Measurements from ENCODE around the gene UBAC1. TPM values are rescaled to one million over a fixed set of nuclear protein-coding genes. Genes with fewer than 3 reads are reported as not detected.
"Not testable (repeated sequence)": the region's sequence is repeated elsewhere in the genome, so short reads cannot be mapped to it uniquely, and the experiment has no call there.

The UBAC1 gene
- total and polyA plus RNA-seq, 2 donors = 24.6 to 59.8 TPM

DNA sequence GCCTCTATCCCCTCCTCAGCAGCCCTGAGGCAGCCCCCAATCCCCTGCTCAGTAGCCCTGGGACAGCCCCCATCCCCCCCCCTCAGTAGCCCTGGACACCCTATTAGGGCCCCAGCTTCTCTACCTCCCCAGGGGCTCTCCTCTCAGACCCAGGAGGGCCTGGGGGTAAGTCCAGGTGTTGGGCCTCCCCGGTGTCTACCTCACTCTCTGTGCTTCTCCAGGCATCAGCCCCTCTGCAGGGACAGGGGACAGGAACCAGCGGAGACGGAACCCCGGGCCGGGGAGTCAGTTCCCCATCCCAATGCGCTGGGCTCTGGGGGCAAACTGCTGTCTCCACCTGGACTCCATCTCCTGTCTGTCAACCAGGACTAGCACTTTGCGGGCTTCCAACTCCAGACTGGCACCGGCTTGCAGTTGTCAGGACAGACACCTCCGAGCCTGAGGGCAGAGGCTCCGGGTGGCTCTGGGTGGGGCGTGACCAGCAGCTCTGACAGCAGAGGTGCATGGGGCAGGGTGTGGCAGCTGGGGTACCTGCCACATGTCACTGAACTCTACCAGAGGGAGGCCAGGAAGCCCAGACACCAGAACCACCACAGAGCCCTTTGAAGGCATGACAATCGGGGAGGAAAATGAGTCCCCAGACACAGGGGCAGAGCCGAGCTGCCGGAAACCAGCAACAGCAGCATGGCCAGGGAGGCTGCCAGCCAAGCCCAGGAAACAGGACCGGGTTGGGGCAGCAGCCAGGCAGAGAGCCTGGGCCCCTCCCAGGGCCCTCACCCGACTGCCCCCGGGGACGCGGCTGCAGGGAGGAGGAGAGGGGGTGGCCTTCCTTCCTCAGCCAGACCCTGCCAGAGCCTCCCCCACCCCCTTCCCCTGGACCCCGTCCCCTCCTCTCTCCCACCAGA is 17.7 kb upstream of the UBAC1 start:
- WGBS = 49% methylated on average over 20 of the region's 20 CpGs

DNA sequence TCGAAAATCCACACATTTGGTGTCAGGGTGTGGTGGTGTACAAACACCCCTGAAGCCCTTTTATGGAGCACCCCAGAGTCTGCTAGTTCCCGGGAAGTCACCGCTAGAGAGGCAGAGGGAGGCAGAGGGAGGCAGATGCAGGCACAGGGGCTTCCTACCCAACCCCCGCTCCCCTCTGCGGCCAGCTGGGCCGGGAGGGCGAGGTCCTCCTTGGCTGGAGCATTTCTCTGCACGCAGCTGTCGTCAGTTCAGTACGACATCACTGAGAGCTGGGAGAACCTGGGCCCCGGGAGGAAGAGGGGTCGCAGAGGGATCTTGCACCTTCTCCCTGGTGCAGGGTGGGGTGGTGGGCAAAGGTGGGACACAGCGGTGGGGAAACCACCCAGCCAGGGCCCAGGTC is 15.8 kb upstream of the UBAC1 start:
- Histone ChIP-seq H3K4me1 (ENCODE audit: insufficient read depth) (peaks cover 2% of the 10 kb centered on the region), H3K27ac (ENCODE audit: low read depth) (no peak overlapping the region), H3K4me3 (ENCODE audit: low read depth, low read length) (no peak overlapping the region), H3K36me3 (ENCODE audit: insufficient read depth) (no peaks in the 10 kb centered on the region)
- no peak for DNase-seq (ENCODE audit: extremely low spot score)
- 45% methylated on average over 13 of the region's 13 CpGs for WGBS

More for the DNA sequence above, 17.7 kb upstream of the UBAC1 start:
- Histone ChIP-seq H3K4me3 (ENCODE audit: low read depth, low read length) (no peak overlapping the region), H3K36me3 (ENCODE audit: insufficient read depth) (no peaks in the 10 kb centered on the region), H3K27ac (ENCODE audit: low read depth) (no peak overlapping the region), H3K4me1 (ENCODE audit: insufficient read depth) (peaks cover 2% of the 10 kb centered on the region)
- DNase-seq (ENCODE audit: extremely low spot score) = no peak

DNA sequence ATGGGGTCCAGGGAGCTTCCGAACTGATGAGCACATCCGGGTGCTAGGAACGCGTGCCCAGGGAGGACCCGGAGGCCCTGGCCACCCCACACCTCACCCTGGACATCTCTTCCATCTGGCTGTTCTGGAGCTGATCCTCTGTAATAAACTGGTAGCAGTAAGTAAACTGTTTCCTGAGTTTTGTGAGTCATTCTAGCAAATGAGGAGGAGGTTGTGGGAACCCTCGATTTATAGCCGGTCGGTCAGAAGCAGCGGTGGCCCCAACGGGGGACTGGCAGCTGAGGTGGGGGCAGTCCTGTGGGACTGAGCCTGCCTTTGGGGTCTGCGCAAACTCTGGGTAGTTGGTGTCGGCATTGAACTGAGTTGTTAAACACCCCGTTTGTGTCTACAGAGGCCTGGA is 15.4 kb upstream of the UBAC1 start:
- 56% methylated on average over 13 of the region's 13 CpGs for WGBS
- H3K36me3 ChIP-seq (ENCODE audit: insufficient read depth) = no peaks in the 10 kb centered on the region
- H3K4me1 ChIP-seq (ENCODE audit: insufficient read depth) = peaks cover 2% of the 10 kb centered on the region
- no peak overlapping the region for H3K27ac ChIP-seq (ENCODE audit: low read depth)
- DNase-seq (ENCODE audit: extremely low spot score) = no peak
- H3K4me3 ChIP-seq (ENCODE audit: low read depth, low read length) = no peak overlapping the region

DNA sequence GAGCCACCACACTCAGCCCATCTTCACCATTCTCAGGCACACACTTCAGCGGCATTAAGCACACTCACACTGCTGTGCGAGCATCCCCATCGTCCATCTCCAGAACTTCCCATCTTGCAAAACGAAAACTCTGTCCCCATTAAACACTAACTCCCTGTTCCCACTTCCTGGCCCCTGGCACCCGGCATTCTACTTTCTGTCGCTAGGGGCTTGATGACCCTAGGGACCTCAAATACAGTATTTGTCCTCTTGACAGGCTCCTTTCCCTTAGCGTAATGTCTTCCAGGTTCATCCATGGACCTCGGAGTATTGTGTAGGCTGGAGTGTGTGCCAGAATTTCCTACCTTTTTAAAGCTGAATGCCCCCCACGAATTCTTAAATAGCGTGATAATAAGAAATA is 14.7 kb upstream of the UBAC1 start:
- no peak for DNase-seq (ENCODE audit: extremely low spot score)
- H3K27ac ChIP-seq (ENCODE audit: low read depth) = no peak overlapping the region
- WGBS = 89% methylated on average over 10 of the region's 10 CpGs
- H3K4me3 ChIP-seq (ENCODE audit: low read depth, low read length) = no peak overlapping the region
- H3K36me3 ChIP-seq (ENCODE audit: insufficient read depth) = no peaks in the 10 kb centered on the region
- peaks cover 2% of the 10 kb centered on the region for H3K4me1 ChIP-seq (ENCODE audit: insufficient read depth)

DNA sequence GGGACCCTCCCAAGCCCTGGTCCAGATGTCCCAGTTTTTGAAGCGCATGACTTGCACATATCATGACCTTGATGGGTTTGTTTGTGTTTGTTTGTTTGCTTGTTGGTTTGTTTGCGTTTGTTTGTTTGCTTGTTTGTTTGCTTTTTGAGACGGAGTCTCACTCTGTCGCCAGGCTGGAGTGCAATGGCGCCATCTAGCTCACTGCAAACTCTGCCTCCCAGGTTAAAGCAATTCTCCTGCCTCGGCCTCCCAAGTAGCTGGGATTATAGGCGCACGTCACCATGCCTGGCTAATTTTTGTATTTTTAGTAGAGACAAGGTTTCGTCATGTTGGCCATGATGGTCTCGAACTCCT is 13.0 kb upstream of the UBAC1 start:
- no peaks in the 10 kb centered on the region for H3K36me3 ChIP-seq (ENCODE audit: insufficient read depth)
- H3K4me3 ChIP-seq (ENCODE audit: low read depth, low read length) = no peak overlapping the region
- WGBS = 67% methylated on average over 10 of the region's 10 CpGs

DNA sequence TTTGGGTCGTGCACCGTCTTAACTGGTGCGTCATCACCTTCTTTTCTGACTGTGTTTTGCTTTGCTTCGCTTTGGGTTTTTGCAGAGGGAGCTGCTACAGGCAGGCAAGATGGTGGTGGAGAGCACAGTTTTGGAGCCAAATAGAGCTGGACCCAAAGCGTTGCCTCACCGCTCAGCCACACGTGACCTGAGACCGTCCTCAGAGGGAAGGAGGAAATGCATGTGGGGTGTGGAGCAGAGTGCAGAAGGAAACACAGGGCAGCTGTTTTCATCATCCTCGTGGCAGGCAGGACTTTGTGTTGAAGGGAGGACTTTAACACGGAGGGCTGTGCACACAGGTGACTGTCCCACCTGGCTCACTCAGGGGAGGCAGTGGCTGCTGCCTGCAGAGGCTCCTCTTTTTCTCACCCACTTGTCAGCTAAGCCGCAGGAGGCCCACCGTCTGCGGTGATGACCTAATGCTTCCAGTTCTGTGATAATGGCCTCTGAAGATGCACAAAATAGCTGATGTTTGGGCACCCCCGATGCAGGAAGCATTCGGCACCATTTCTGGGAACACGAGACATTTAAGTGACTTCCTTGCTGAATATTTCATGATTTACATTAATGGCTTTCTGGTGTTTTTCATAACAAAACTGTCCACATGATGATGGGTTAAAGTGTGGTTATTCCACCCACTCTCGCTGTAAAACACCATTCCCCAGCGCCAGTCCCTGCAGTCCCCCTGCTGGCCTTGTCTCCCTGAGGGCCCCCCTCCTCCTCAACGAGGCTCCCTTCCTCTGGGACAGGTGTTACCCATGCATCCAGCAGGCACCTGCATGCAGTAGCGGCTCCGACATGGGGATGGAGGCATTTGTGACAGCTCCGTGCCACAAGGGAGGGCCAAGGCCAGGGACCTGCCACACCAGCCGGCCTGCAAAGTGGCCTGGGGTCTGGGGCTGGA is 12.4 kb upstream of the UBAC1 start:
- Histone ChIP-seq H3K36me3 (ENCODE audit: insufficient read depth) (no peaks in the 10 kb centered on the region), H3K4me3 (ENCODE audit: low read depth, low read length) (no peak overlapping the region), H3K4me1 (ENCODE audit: insufficient read depth) (peaks cover 2% of the 10 kb centered on the region), H3K27ac (ENCODE audit: low read depth) (no peak overlapping the region)
- WGBS = 53% methylated on average over 23 of the region's 23 CpGs
- no peak for DNase-seq (ENCODE audit: extremely low spot score)

More for the DNA sequence above, 13.0 kb upstream of the UBAC1 start:
- no peak for DNase-seq (ENCODE audit: extremely low spot score)
- H3K4me1 ChIP-seq (ENCODE audit: insufficient read depth) = peaks cover 2% of the 10 kb centered on the region
- H3K27ac ChIP-seq (ENCODE audit: low read depth) = no peak overlapping the region

DNA sequence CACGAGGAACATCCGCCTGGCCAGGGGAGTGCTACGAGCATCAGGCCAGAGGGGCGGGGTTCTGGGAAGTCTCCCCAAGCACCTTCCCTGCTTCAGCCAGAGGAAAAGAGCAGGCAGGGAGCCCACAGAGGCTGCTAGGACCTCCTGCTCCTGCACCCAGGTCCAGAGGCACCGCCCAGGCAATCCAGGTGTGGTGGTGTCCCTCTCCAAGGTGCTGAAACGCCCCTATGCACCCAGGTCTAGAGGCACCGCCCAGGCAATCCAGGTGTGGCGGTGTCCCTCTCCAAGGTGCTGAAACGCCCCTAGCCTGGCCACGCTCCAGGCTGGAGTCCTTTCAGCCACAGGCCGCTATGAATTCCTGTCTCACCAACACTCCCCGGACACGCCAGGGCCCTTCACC is 10.7 kb upstream of the UBAC1 start:
- Histone ChIP-seq H3K27ac (ENCODE audit: low read depth) (no peak overlapping the region), H3K4me3 (ENCODE audit: low read depth, low read length) (no peak overlapping the region), H3K36me3 (ENCODE audit: insufficient read depth) (no peaks in the 10 kb centered on the region), H3K4me1 (ENCODE audit: insufficient read depth) (no peaks in the 10 kb centered on the region)
- 29% methylated on average over 13 of the region's 13 CpGs for WGBS
- no peak for DNase-seq (ENCODE audit: extremely low spot score)

DNA sequence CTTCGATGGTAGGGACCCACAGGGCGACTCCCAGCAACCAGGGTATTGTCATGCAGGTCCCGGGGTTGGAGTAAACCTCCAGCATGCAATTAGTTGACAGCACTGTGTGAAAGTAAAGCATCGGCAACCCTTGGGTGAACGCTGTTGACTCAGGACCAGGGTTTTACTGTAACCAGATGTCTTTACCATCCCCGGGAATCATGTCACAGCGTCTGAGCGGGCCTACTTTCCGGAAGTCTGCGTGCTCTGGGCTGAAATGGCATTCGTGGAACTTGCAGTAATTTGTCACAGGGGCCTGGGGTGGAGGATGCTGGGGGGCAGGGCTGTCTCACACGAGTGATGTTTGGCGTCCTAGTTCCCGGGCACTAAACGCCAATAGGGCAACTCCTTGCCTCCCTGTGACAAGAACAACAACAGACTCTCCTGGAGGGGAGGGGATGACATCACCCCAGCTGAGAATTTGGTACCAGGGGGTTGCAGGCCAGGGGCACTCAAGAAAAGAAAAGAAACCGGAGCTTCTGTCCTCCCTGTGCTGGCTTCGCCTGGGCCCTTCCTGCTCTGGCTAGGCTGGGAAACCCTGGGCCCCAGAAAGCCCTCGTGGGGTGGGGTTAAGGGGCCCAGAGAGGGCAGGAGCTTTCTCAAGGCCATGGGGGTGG is 10.1 kb upstream of the UBAC1 start:
- Histone ChIP-seq H3K4me3 (ENCODE audit: low read depth, low read length) (no peak overlapping the region), H3K4me1 (ENCODE audit: insufficient read depth) (no peaks in the 10 kb centered on the region), H3K27ac (ENCODE audit: low read depth) (no peak overlapping the region), H3K36me3 (ENCODE audit: insufficient read depth) (no peaks in the 10 kb centered on the region)
- no peak for DNase-seq (ENCODE audit: extremely low spot score)
- WGBS = 75% methylated on average over 18 of the region's 18 CpGs

DNA sequence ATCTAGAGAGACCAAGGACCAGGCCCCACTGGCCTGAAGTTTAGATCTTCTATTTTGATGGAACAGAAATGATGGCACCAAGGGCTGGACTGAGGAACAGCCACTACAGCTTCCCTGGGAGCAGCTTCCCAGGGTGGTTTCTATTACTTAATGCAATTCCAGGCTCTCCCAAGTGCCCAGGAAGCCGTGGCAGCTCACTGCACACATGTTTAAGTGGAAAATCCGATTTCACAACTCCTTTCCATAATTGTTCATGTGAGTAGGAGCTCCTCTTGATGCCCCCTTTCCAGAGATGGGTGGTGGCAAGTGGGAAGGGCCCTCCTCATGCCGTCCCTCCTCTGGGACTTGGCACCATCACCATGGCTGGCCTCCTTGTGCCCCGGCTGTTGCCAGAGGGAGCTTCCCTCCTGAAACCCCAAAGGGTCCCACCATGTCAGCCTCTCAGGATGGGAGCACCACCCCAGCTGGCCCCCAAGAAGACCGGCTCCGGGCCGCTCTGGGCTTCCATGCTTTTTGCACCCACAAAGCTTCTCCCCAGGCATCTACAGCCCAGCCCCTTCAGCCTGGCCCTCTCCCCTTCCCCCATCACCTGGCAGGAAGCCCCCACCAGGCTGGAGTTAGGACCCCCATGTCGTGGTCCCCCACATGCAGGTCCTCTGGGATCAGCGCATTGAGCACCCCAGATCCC is 9.1 kb upstream of the UBAC1 start:
- Histone ChIP-seq H3K4me1 (ENCODE audit: insufficient read depth) (no peaks in the 10 kb centered on the region), H3K36me3 (ENCODE audit: insufficient read depth) (no peaks in the 10 kb centered on the region), H3K27ac (ENCODE audit: low read depth) (no peak overlapping the region), H3K4me3 (ENCODE audit: low read depth, low read length) (no peak overlapping the region)
- WGBS = 80% methylated on average over 9 of the region's 9 CpGs
- no peak for DNase-seq (ENCODE audit: extremely low spot score)

DNA sequence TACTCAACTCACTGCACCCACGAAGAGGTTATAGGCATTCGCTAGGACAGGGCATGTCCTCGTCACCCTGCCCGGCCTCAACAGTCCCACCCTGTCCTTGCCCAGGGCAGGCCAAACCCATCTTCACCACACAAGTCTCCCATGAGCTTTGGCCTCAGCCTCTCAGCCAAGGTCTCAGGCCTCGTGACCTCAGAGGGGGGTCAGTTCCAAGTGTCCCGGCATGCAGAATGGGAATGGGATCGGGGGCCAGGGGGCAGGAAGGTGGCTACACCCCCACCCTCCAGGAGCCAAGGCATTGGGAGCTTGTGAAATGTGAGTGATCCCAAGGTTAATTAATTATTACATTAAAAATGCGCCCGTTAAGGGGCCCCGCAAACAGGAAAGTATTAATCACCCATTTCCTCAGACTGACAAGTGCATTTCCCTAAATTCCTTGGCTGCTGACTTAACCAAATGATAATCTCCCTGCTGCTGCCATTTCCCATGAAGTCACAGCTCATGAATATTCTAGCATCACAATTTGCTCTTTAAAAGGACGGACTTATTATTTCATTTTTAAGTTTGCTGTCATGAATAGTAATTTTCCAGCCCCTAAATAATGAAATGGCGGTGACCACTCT is 8.0 kb upstream of the UBAC1 start:
- DNase-seq (ENCODE audit: extremely low spot score) = no peak
- Histone ChIP-seq H3K4me1 (ENCODE audit: insufficient read depth) (no peaks in the 10 kb centered on the region), H3K36me3 (ENCODE audit: insufficient read depth) (no peaks in the 10 kb centered on the region), H3K4me3 (ENCODE audit: low read depth, low read length) (no peak overlapping the region), H3K27ac (ENCODE audit: low read depth) (no peak overlapping the region)
- WGBS = 68% methylated on average over 12 of the region's 12 CpGs

DNA sequence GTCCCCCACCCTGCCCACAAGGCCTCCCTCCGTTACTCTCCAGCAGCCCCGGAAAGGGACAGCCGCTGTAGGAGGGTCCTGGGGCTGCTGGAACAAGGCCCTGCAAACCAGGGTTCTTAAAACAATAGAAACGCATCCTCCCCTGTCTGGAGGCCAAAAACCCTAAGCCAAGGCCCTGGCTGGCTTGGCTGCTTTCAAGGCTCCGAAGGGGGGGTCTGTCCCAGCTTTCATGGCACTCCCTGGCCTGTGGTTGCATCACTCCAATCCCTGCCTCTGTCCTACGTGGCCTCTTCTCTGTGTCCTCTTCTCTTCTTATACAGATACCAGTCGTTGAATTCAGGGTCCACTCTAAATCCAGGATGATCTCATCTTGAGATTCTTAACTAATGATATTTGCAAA is 7.4 kb upstream of the UBAC1 start:
- Histone ChIP-seq H3K4me3 (ENCODE audit: low read depth, low read length) (no peak overlapping the region), H3K27ac (ENCODE audit: low read depth) (no peak overlapping the region), H3K4me1 (ENCODE audit: insufficient read depth) (no peaks in the 10 kb centered on the region), H3K36me3 (ENCODE audit: insufficient read depth) (no peaks in the 10 kb centered on the region)
- no peak for DNase-seq (ENCODE audit: extremely low spot score)
- WGBS = 46% methylated on average over 7 of the region's 7 CpGs

DNA sequence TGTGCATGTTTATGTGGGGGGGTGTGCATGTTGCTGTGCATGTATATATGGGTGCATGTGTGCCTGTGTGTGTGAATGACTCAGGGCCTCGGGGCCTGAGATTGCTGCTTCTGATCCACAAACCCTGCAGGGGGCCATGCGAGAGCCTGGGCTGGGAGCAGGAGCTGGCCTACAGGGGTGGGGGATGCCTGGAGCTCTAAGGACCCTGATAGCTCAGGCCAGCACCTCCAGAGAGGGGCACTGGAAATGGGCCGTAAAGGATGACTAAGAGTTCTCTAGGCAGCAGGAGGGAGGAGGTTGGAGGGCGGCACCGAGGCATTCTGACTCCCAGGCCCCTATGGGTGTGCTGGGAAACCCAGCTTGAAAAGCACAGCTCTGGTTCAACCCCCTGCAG is 6.9 kb upstream of the UBAC1 start:
- no peaks in the 10 kb centered on the region for H3K4me1 ChIP-seq (ENCODE audit: insufficient read depth)
- no peak overlapping the region for H3K4me3 ChIP-seq (ENCODE audit: low read depth, low read length)
- H3K27ac ChIP-seq (ENCODE audit: low read depth) = no peak overlapping the region
- no peak for DNase-seq (ENCODE audit: extremely low spot score)
- 45% methylated on average over 5 of the region's 5 CpGs for WGBS
- H3K36me3 ChIP-seq (ENCODE audit: insufficient read depth) = no peaks in the 10 kb centered on the region

DNA sequence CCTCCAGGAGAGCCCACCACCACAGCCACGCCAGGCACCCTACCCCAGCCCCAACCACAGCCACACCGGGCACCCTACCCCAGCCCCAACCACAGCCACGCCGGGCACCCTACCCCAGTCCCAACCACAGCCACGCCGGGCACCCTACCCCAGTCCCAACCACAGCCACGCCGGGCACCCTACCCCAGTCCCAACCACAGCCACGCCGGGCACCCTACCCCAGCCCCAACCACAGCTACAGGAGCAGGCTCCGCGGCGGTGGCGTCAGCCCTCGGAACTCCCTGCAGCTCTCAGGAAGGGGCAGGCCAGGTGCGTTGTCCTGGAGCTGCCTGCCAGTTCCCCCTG is 5.7 kb upstream of the UBAC1 start:
- H3K4me1 ChIP-seq (ENCODE audit: insufficient read depth); DNase-seq (ENCODE audit: extremely low spot score); H3K4me3 ChIP-seq (ENCODE audit: low read depth, low read length); H3K27ac ChIP-seq (ENCODE audit: low read depth); H3K36me3 ChIP-seq (ENCODE audit: insufficient read depth): not testable (repeated sequence)
- 76% methylated on average over 16 of the region's 16 CpGs for WGBS

Measured in urinary bladder (tissue), 4 donors.